Endothelial cell of umbilical vein (primary cell): Measurements from ENCODE around the gene PLEKHA5. TPM values are rescaled to one million over a fixed set of nuclear protein-coding genes. Genes with fewer than 3 reads are reported as not detected.

Experiments
- BruUV-seq: library from RNA; stranded (reverse); fragments of 400-500 nt; replicated peaks from 2 replicates; lab custom pipeline; 2021; lab: Mats Ljungman, UMichigan
- CTCF ChIA-PET: fragments of 300-600, 350-600 bp; sonication (Branson Sonifier 250); formaldehyde crosslinking; loops from one replicate; lab custom pipeline; 2021; ENCODE audit warnings: antibody characterized with exemption, inconsistent platforms; lab: Charles Lee
- POLR2A ChIA-PET: fragments of 300-600, 350-600 bp; sonication (Branson Sonifier 250); formaldehyde crosslinking; loops from one replicate; lab custom pipeline; 2021; ENCODE audit warnings: antibody characterized with exemption, inconsistent platforms; lab: Charles Lee
- DNase-seq: peaks from one replicate; pipeline ENCODE4 v3.0.0-alpha.2; 2011; ENCODE audit warnings: low read depth, low spot score
- FAIRE-seq: peaks from 2 replicates; lab custom pipeline; 2011; peaks lifted over from hg19 to GRCh38; lab: Jason Lieb, UNC
- H2AFZ ChIP-seq: 2 replicates; pipeline ENCODE4 v1.6.0; 2012; ENCODE audit warnings: low read depth, low read length, control low read depth, inconsistent platforms
- H3K27ac ChIP-seq: 2 replicates; pipeline ENCODE4 v1.5.1; 2011; ENCODE audit warnings: low read depth, mild to moderate bottlenecking, control low read depth, low read length, moderate library complexity; ENCODE audit not compliant: insufficient read depth
- H3K27me3 ChIP-seq, 2 experiments: 2 replicates each; pipeline versions ENCODE4 v1.6.0 to v1.6.1; 2011; ENCODE audit warnings: low read length in 2 of 2, mixed read lengths in 1 of 2; ENCODE audit not compliant: control insufficient read depth in 2 of 2, insufficient read depth in 2 of 2
- H3K36me3 ChIP-seq, 2 experiments: 2 replicates in 1 of 2; 3 replicates in 1 of 2; pipeline ENCODE4 v1.5.1; 2011; ENCODE audit warnings: low read length in 2 of 2, mild to moderate bottlenecking in 1 of 2, moderate library complexity in 1 of 2; ENCODE audit not compliant: control insufficient read depth in 2 of 2, insufficient read depth in 2 of 2; ENCODE audit errors: extremely low read depth in 1 of 2
- H3K4me1 ChIP-seq: 3 replicates; pipeline ENCODE4 v1.5.1; 2011; ENCODE audit warnings: mild to moderate bottlenecking, low read length; ENCODE audit not compliant: control insufficient read depth, insufficient read depth; ENCODE audit errors: extremely low read depth
- H3K4me2 ChIP-seq: 2 replicates; pipeline ENCODE4 v1.6.1; 2011; ENCODE audit warnings: low read length, control low read depth, mixed read lengths; ENCODE audit not compliant: insufficient read depth
- H3K4me3 ChIP-seq, 3 experiments: fragments of 200-600 bp in 1 of 3; sonication (generic), shearing (Covaris generic) in 1 of 3; replicated peaks in 1 of 3; 2 replicates each; pipeline ENCODE4 v1.5.1; 2011 to 2016; ENCODE audit warnings: control low read depth in 3 of 3, low read length in 3 of 3, mild to moderate bottlenecking in 2 of 3, inconsistent platforms in 1 of 3, low read depth in 1 of 3, moderate library complexity in 1 of 3; ENCODE audit not compliant: insufficient read depth in 1 of 3
- H3K79me2 ChIP-seq: 2 replicates; pipeline ENCODE4 v1.6.0; 2012; ENCODE audit warnings: low read length, inconsistent platforms; ENCODE audit not compliant: control insufficient read depth, insufficient read depth
- H3K9ac ChIP-seq: replicated peaks from 2 replicates; pipeline ENCODE3; 2011; ENCODE audit warnings: low read length, control low read depth; ENCODE audit not compliant: insufficient read depth; ENCODE audit errors: extremely low read depth
- H3K9me1 ChIP-seq: replicated peaks from 3 replicates; pipeline ENCODE4 v1.6.0; 2011; ENCODE audit warnings: mild to moderate bottlenecking, low read length; ENCODE audit not compliant: control insufficient read depth, insufficient read depth; ENCODE audit errors: extremely low read depth
- H3K9me3 ChIP-seq: replicated peaks from 2 replicates; pipeline ENCODE4 v1.5.1; 2012; ENCODE audit warnings: low read length, inconsistent platforms; ENCODE audit not compliant: control insufficient read depth, insufficient read depth
- H4K20me1 ChIP-seq: replicated peaks from 2 replicates; pipeline ENCODE3; 2011; ENCODE audit warnings: mild to moderate bottlenecking, low read length; ENCODE audit not compliant: control insufficient read depth, insufficient read depth; ENCODE audit errors: extremely low read depth
- CTCF ChIP-seq, 2 donors: IDR thresholded peaks; 1 replicate in 1 of 2; 2 replicates in 1 of 2; pipeline ENCODE4 v1.5.1; 2011; ENCODE audit warnings: low read length in 2 of 2, mild to moderate bottlenecking in 2 of 2, moderate library complexity in 2 of 2, control low read depth in 1 of 2, inconsistent platforms in 1 of 2, low read depth in 1 of 2; ENCODE audit not compliant: insufficient read depth in 1 of 2; ENCODE audit errors: extremely low read depth in 1 of 2
- EZH2 ChIP-seq: IDR thresholded peaks from 2 replicates; pipeline ENCODE4 v1.6.1; 2012; ENCODE audit warnings: borderline replicate concordance, low read depth, mild to moderate bottlenecking, moderate library complexity, low read length, inconsistent platforms; ENCODE audit not compliant: severe bottlenecking
- FOS ChIP-seq: IDR thresholded peaks from 2 replicates; pipeline ENCODE4 v1.6.1; 2011; ENCODE audit warnings: mild to moderate bottlenecking, low read length, moderate library complexity, borderline replicate concordance; ENCODE audit not compliant: insufficient read depth
- GATA2 ChIP-seq: IDR thresholded peaks from 2 replicates; pipeline ENCODE4 v1.7.0; 2011; ENCODE audit warnings: low read depth, mild to moderate bottlenecking, moderate library complexity, mixed read lengths, low read length; ENCODE audit not compliant: insufficient read length, insufficient read depth
- JUN ChIP-seq: IDR thresholded peaks from 2 replicates; pipeline ENCODE4 v1.6.1; 2011; ENCODE audit warnings: borderline replicate concordance, low read depth; ENCODE audit not compliant: insufficient read length, insufficient read depth
- MYC ChIP-seq: IDR thresholded peaks from one replicate; pipeline ENCODE4 v1.6.1; 2011; ENCODE audit warnings: mild to moderate bottlenecking, low read depth, low read length
- POLR2A ChIP-seq: IDR thresholded peaks from 2 replicates; pipeline ENCODE4 v1.6.1; 2012; ENCODE audit warnings: low read depth, mild to moderate bottlenecking, control low read depth, low read length
- POLR2AphosphoS5 ChIP-seq: IDR thresholded peaks from 2 replicates; pipeline ENCODE4 v1.6.1; 2012; ENCODE audit warnings: low read depth, mild to moderate bottlenecking, control low read depth, low read length, moderate library complexity; ENCODE audit not compliant: insufficient read depth
- dilution Hi-C: fragments of 300-500 bp; cut with MboI; formaldehyde crosslinking; loops from one replicate; pipeline ENCODE4 v1.15.0; 2019; ENCODE audit warnings: low sequenced_read_pairs; ENCODE audit not compliant: extremely low pct_ligation_motif_present
- intact Hi-C: fragments of 100-400 bp; cut with micrococcal nuclease; formaldehyde crosslinking; loops from one replicate; pipeline ENCODE4 v1.10.0; 2022
- polyA plus RNA-seq, 4 experiments: library from polyadenylated mRNA; depleted of rRNA in 3 of 4; stranded (reverse) in 3 of 4; unstranded in 1 of 4; fragments of >200 nt; gene quantifications; 2 replicates each; pipeline versions ENCODE4 v1.2.1 to v1.2.3, GENCODE V29; 2011 to 2012; ENCODE audit warnings: missing spikeins in 1 of 4
- total RNA-seq: library from RNA; stranded (reverse); gene quantifications from 2 replicates; pipeline ENCODE4 v1.2.3, GENCODE V29; 2021
- TF ChIP-seq, protein P1 (sequence below): IDR thresholded peaks from 2 replicates; pipeline ENCODE4 v1.6.1; 2011; ENCODE audit not compliant: insufficient read depth, insufficient read length

PLEKHA5 gene
- total and polyA plus RNA-seq, 2 donors (not counting 3 experiments of a cell fraction or from before 2014, with no cell fraction given), result 2.5 to 12.7 TPM

GRCh38 chr12:19191089-19191488, 61.6 kb downstream of the PLEKHA5 start:
- Histone ChIP-seq H2AFZ (no peak overlapping the region), H3K4me3 (no peak overlapping the region), H4K20me1 (no peaks in the 10 kb centered on the region), H3K4me2 (no peak overlapping the region), H3K4me1 (peaks cover 9% of the 10 kb centered on the region), H3K9me3 (no peaks in the 10 kb centered on the region), H3K9ac (no peak overlapping the region), H3K36me3 (no peaks in the 10 kb centered on the region), H3K27me3 (no peaks in the 10 kb centered on the region), H3K27ac (no peak overlapping the region), H3K9me1 (no peaks in the 10 kb centered on the region), H3K79me2 (no peaks in the 10 kb centered on the region)
- ChIA-PET CTCF (interaction anchor here (1.0 to 2.0 kb wide), 8 partner anchors 8 to 760 kb away, joined by 3 to 13 read pairs (median 4); no protein-coding TSS in a partner anchor), POLR2A (no interaction called here)
- dilution Hi-C loops (no loop called here), intact Hi-C loops (loop anchor here (2.0 kb wide), 1 partner anchor 84 kb away; no protein-coding TSS in a partner anchor)
- DNase-seq (no peak), FAIRE-seq (no peak)
- TF ChIP-seq GATA2, result no peak
- TF ChIP-seq, protein P1, sequence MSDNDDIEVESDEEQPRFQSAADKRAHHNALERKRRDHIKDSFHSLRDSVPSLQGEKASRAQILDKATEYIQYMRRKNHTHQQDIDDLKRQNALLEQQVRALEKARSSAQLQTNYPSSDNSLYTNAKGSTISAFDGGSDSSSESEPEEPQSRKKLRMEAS, result no peak
- TF ChIP-seq EZH2, result no peak
- no peak for TF ChIP-seq FOS
- no peak for TF ChIP-seq JUN
- TF ChIP-seq CTCF (IDR thresholded peaks at IDR 0.05; ENCODE audit: extremely low read depth in 1 of 2, insufficient read depth in 1 of 2, low read depth in 1 of 2, low read length in 2 of 2), result no peak
- no peak for TF ChIP-seq MYC
- no peak for TF ChIP-seq POLR2AphosphoS5
- no peak for TF ChIP-seq POLR2A
- BruUV-seq, result no TSS peak
